HG03025 (cell line): ENCODE measurements around the gene ZNF212.

Source experiments
- ATAC-seq: cut with Tn5 transposase; IDR thresholded peaks from one replicate; pipeline ENCODE4 v1.9.1; 2021; ENCODE audit warnings: mild to moderate bottlenecking, moderate library complexity; ENCODE audit not compliant: unreplicated experiment, low FRiP score

The ZNF212 gene

DNA sequence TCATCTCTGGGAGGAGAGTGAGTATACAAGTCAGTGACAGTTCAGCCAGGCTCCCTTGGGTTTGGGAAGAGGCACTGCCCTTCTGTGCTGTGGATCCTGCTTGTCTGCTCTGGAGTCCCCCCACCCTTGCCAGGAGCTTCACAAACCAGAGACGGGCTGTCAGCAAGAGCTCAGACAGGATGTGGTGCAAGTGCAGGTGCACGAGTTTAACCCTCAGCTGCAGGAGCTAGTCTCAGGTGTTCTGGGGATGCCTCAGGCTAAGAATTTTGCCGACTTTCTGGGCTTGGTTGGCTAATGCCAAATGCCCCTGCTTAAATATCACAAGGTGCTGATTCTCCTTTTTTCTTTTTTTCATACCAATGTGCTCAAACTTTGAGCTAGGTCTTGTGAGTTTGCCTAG is 44.9 kb downstream of the ZNF212 start:
- peak; percentile 54 for ATAC-seq

- peak; percentile 80 for ATAC-seq
Measured at GRCh38 chr7:149284850-149285585, 45.6 kb downstream of the ZNF212 start.

GRCh38 chr7:149285603-149286002 is 46.2 kb downstream of the ZNF212 start:
- no peak for ATAC-seq

DNA sequence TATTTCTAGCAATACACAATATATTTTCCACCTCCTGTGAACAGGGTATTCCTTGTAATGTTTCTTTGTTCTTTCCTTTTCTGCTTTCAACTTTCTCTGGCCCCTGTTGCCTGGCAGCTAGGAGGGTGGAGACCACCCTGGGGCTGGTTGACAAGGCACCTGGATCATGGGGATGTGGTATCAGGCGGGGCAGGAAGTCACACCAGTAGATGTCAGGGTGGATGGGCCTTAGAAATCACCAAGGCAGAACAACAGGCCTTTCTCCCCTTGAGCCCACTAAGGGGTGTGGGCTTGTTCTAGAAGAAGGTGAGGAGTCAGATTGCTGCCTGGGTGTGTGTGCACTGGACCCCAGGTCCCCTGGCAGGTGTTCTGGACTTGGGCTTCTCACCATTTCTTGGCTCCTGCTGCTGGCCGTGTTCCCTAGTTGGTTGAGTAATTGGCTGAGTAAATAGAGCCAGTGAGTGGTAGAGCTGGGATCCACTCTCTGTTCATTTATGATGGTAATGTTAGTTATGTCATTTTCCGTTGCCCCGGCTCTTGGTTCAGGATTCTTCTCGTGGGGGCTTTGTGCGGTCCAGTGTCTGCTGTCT is 47.5 kb downstream of the ZNF212 start:
- ATAC-seq = no peak

DNA sequence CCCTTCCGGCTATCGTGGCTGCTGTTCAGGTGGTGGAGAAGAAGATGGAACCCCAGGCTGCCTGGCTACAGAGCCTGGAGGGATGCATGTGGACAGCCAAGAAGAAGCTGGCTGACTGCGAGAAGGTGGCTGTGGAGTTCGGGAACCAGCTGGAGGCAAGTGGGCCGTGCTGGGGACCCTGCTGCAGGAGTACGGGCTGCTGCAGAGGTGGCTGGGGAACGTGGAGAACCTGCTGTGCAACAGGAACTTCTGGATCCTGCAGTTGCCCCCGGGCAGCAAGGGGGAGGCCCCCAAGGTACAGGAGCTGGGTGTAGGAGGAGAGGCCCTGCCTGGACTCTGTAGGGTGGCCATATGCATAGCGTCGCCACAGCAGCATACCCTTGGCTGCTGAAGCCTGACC is 48.2 kb downstream of the ZNF212 start:
- no peak for ATAC-seq

DNA sequence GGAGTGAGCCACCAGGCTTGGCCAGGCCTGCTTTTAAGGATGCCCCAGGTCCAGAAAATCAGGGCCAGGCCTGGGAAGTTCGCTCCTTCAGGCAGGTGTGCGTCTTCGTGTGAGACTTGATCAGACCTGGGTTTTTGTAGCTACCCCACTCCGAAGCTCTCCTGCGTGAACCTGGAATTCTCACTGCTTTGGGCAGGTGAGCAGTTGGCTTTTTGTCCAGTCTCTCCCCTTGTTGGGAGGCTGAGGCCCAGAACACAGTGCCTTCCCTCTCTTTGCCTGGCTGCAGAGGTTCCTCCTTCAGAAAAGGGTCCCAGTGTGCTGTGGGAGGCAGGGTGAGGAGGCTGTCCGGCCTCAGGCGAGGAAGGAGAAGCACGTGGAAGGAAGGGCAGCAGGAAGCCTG is 49.8 kb downstream of the ZNF212 start:
- no peak for ATAC-seq

DNA sequence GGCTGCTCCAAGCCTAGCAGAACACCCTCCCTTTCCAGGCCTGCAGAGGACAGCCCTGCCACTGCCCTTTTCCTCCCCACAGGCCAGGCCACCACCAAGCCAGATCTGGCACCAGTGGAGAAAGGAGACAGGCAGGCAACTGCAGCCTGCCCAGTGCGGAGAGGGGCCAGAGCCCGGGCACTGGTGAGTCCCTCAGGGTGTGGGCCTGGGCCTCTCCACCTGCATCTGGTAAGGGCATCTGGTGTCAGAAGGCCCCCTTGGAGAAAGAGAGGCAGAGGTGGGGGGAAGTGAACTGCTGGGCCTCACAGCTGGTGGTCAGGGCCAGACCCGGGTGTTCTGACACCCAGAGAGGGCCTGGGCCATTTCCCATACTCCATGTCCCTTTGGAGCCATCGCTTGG is 50.4 kb downstream of the ZNF212 start:
- ATAC-seq = no peak

DNA sequence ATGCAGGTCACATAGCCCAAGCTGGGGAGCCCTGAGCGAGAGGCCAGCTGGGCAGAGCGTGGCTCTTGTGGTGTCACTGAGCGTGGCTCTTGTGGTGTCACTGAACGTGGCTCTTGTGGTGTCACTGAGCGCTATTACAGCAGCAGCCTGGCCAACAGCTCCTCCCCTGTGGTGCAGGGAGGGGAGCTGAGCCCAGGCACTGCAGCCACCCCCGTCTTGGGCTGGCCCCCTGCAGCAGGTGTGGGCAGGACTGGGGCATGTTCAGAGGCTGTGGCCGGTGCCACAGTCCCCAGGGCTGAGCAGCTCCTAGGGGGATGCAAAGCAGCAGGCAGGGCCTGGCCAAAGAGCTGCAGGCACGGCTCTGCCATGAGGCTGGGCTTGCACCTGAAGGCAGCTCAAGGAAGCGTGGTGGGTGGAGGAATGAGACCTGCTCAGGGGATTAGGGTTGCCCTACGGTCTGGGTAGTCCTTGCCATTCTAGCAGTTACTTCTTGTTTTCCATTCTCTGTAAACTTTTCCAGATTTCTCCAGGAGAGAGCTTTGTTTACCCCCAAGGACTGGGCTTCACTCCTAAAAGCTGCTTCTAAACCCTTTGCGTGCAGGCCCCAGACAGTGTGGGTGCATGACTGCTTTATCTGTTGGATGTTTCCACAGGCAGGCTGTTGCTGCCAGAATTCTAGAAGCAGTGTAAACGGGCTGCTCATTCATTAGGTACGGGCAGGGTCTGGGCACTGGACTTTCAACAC is 51.8 kb downstream of the ZNF212 start:
- ATAC-seq = no peak

DNA sequence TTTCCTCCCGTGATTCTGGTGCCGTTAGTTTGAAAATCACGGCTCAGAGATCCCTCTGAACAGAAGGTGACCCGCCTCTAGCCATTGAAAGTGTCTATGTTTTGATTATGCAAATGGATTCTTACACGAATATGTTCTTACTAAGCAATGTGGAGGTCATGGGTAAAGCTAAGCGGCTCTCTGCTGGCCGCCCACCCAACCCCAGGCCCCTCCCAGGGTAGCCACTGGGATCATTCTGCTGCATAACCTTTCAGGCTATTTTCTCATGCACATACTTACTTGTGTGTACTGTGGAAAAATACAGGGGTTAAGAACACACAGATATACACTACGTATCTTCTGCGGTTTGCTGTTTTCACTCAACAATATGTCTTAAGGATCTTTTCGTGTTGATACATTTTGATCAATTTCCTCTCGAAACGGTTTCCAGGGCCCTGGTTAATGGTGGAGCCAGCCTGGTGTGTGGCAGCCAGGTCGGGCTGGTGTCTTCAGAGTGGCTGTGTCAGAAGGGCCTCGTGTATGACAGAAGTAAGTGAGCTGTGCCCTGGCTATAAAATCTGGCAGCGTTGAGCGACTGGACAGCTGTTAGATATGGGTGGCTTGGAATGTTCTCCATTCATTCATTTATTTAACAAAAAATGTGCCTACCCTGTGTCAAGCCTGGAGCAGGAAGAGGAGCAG is 52.5 kb downstream of the ZNF212 start:
- ATAC-seq = no peak

DNA sequence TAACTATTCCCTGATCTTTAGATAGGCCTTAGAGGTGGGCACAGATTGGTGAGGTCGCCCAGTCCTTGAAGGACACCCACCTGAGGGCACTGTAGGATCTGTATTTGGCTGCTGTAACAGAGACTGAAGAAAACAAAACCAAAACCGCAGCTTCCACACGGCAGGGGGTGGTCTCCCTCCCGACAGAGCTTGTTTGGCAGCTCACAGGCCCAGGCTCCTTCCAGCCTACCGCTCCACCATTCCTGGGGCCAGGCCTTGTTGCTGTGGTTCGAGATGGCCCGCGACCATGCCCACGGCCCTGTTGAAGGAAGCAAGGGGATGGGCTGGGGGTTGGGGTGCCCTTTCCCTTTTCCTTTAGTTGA is 53.0 kb downstream of the ZNF212 start:
- no peak for ATAC-seq

- ATAC-seq = no peak
Measured at GRCh38 chr7:149293338-149293737, 53.9 kb downstream of the ZNF212 start.

DNA sequence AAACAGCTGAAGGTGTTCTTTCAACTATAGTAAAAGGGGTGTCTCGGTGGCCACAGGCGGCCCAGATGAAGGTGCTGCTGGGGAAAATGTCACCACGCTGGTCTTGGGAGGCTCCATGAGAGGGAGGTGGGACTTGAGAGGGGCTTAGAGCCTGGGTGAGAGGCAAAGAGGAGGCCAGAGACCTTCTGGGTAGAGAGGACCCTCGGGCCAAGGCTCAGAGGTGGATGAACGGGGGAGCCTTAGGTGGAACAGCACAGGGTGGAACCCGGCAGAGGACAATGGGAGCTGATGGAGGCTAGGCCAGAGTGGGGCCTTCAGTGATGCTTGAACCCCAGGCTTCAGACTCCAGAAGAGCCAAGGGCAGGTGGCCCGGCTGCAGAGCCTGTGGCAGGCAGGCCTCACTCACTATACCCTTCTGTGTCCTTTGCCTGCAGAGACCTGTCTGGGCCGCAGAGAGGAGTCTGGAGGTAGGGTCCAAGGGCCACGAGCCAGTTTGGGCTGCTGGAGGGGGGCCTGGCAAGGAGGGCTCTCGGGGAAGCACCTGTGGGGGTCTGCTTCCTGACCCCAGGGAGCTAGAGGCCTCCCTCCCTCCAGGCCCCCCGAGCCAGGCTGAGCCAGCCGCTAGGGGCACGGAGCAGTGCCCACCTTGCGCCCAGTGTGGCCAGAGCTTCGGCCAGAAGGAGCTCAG is 54.6 kb downstream of the ZNF212 start:
- no peak for ATAC-seq

DNA sequence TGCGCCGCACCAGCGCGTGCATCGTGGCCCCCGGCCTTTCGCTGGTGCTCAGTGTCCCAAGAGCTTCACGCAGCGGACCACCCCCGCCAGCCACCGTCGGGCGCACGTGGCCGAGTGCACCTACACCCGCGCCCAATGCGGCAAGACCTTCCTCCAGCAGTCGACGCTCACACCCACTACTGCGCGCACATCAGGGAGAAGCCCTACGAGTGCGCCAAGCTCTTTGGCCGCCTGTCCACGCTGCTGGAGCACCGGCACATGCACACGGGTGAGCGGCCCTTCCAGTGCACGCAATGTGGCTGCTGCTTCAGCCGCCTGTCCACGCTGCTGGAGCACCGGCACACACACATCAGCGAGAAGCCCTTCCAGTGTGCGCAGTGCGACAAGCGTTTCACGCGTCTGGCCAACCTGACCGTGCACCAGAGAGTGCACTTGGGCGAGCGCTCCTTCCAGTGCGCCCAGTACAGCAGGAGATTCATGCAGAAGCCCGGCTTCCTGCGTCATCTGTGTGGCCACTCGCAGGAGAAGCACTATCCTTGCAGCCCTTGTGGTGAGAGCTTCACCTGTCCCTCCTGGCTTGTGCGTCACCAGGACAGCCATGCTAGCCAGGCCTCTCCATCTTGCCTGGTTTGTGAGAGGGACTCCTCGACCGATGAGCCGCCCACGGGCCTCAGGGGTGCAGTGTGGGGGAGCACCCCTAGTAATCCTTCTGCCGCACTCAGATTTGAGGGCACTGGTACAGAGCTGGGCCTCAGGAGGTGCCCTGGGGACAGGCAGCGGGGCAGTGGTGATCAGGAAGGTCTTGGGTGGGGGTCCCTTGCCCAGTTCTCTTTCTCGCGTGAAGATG is 55.4 kb downstream of the ZNF212 start:
- ATAC-seq = no peak

DNA sequence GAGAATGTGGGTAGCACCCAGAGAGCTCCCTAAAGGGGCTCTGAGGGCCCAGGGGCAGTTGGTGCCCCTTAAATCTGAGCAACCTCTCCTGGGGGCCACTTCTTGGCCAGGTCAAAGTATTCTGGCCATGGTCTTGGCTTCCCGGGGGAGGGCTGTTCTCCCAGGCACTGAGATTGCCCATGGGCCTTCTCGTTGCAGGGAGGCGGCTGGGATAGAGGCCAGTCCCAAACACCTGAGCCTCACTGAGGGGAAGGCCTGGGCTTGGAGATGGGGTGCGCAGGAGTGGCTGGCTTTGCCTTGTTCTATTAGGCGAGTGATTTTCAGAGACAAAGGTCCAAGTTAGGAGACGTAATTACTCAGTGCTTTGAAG is 56.0 kb downstream of the ZNF212 start:
- no peak for ATAC-seq

DNA sequence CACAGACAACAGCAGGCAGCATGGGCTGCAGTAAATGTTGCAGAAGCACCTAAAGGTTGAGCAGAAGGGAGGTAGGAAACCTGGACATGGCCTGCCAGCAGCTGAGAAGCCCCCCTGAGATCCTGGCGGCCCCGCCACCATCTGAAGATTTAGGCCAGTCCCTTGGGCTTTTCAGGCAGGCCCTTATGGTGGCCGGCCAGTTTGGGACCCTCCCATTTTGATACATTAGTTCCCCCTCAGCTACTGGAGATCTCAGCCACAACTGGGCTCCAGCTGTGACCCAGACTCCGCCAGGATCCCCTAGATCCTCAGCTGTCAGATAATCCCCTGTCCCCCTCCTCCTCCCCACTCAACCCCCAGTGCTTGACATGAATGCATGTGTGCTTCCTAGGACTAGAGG is 56.9 kb downstream of the ZNF212 start:
- ATAC-seq = no peak

GRCh38 chr7:149297034-149297755 is 57.7 kb downstream of the ZNF212 start:
- no peak for ATAC-seq

- no peak for ATAC-seq
Measured at GRCh38 chr7:149300620-149301285, 61.3 kb downstream of the ZNF212 start.

DNA sequence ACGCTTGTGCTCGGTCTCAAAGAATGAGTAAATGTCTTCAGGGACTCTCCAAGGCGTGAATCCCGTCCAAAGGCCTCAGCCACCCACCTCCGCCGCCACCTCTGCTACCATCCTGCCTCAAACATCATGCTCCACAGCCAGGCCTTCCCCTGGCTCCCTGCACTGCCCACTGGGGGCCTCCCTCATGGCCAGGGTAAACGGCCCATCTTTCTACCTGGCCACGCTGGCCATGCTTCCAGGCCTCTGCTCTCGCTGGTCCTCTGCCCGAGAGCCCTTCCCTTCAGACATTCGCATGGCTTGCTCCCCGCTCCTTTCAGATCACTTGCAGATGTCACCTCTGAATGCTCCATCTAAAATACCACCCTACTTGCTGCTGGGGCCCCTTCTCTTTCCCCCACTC is 62.8 kb downstream of the ZNF212 start:
- no peak for ATAC-seq

DNA sequence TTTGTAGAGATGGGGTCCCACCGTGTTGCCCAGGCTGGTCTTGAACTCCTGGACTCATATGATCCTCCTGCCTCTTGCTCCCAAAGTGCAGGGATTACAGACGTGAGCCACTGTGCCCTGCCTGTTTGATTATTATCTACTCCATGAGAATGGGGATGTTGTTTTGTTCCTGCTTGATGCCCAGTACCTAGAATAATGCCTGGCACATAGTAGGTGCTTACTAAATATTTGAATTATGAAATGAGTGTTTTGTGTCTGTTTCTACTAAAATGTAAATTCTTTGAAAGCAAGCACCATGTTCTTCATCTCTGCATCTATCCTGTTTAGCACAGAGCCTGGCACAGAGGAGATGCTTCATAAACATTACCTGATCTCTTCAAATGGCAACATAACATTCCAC is 63.4 kb downstream of the ZNF212 start:
- ATAC-seq = no peak
